Fibroblast of lung (primary cell): ENCODE data around the gene FSTL1. TPM values are rescaled to one million over a fixed set of nuclear protein-coding genes. Genes with fewer than 3 reads are reported as not detected.

ENCODE experiments used
- DNase-seq, 2 donors: peaks; one replicate each; pipeline versions ENCODE4 v3.0.0 to v3.0.0-alpha.2; 2010; ENCODE audit warnings: low read depth in 2 of 2
- H2AFZ ChIP-seq: 2 replicates; pipeline ENCODE4 v1.5.1; 2012; ENCODE audit warnings: low read length, control low read depth, inconsistent platforms
- H3K27ac ChIP-seq: 2 replicates; pipeline ENCODE4 v1.5.1; 2011; ENCODE audit warnings: low read length, control low read depth; ENCODE audit not compliant: insufficient read depth
- H3K27me3 ChIP-seq: 2 replicates; pipeline ENCODE4 v1.5.1; 2011; ENCODE audit warnings: mild to moderate bottlenecking, low read length; ENCODE audit not compliant: control insufficient read depth, insufficient read depth
- H3K36me3 ChIP-seq: 2 replicates; pipeline ENCODE4 v1.5.1; 2011; ENCODE audit warnings: low read length; ENCODE audit not compliant: control insufficient read depth, insufficient read depth
- H3K4me1 ChIP-seq: 2 replicates; pipeline ENCODE4 v1.5.1; 2011; ENCODE audit warnings: low read length; ENCODE audit not compliant: control insufficient read depth, insufficient read depth; ENCODE audit errors: extremely low read depth
- H3K4me2 ChIP-seq: 2 replicates; pipeline ENCODE4 v1.5.1; 2011; ENCODE audit warnings: low read length, control low read depth; ENCODE audit not compliant: insufficient read depth; ENCODE audit errors: extremely low read depth
- H3K4me3 ChIP-seq, 4 experiments: fragments of 200-600 bp in 1 of 4; sonication (generic) in 1 of 4; replicated peaks in 1 of 4; 2 replicates each; pipeline ENCODE4 v1.5.1; 2011 to 2016; ENCODE audit warnings: low read length in 4 of 4, low read depth in 3 of 4, mild to moderate bottlenecking in 3 of 4, control low read depth in 2 of 4, inconsistent platforms in 1 of 4, mixed read lengths in 1 of 4; ENCODE audit not compliant: insufficient read depth in 1 of 4; ENCODE audit errors: control extremely low read depth in 1 of 4
- H3K79me2 ChIP-seq: 2 replicates; pipeline ENCODE4 v1.5.1; 2012; ENCODE audit warnings: mild to moderate bottlenecking, low read length, inconsistent platforms; ENCODE audit not compliant: control insufficient read depth, insufficient read depth
- H3K9ac ChIP-seq: 2 replicates; pipeline ENCODE4 v1.5.1; 2011; ENCODE audit warnings: mild to moderate bottlenecking, low read length, control low read depth; ENCODE audit not compliant: insufficient read depth
- H3K9me3 ChIP-seq: 2 replicates; pipeline ENCODE4 v1.5.1; 2012; ENCODE audit warnings: low read depth, low read length; ENCODE audit not compliant: control insufficient read depth, insufficient read depth
- H4K20me1 ChIP-seq: 2 replicates; pipeline ENCODE4 v1.5.1; 2011; ENCODE audit warnings: low read length; ENCODE audit not compliant: control insufficient read depth, insufficient read depth; ENCODE audit errors: extremely low read depth
- EZH2 ChIP-seq: IDR thresholded peaks from 2 replicates; pipeline ENCODE4 v1.5.1; 2012; ENCODE audit warnings: low read length, control low read depth, mild to moderate bottlenecking; ENCODE audit errors: missing control alignments
- polyA minus RNA-seq: library from RNA; depleted of rRNA, polyadenylated mRNA; stranded (reverse); fragments of >200 nt; gene quantifications from 2 replicates; pipeline ENCODE4 v1.2.3, GENCODE V29; 2011; ENCODE audit warnings: low replicate concordance
- polyA plus RNA-seq, 2 donors: library from polyadenylated mRNA; depleted of rRNA in 1 of 2; stranded (reverse) in 1 of 2; unstranded in 1 of 2; fragments of >200 nt; gene quantifications; 2 replicates each; pipeline ENCODE4 v1.2.1, GENCODE V29; 2011 to 2012; ENCODE audit warnings: missing spikeins in 1 of 2
- total RNA-seq: library from RNA; depleted of rRNA; stranded (reverse); fragments of >200 nt; gene quantifications from 2 replicates; pipeline ENCODE4 v1.2.1, GENCODE V29; 2014
- TF ChIP-seq, protein P1 (sequence below), 2 donors: IDR thresholded peaks in 1 of 2; conservative IDR thresholded peaks in 1 of 2; 1 replicate in 1 of 2; 2 replicates in 1 of 2; pipeline ENCODE4 v1.5.1; 2011 to 2012; ENCODE audit warnings: low read length in 2 of 2, control low read depth in 1 of 2, inconsistent platforms in 1 of 2, low read depth in 1 of 2, mild to moderate bottlenecking in 1 of 2

Gene FSTL1, protein sequence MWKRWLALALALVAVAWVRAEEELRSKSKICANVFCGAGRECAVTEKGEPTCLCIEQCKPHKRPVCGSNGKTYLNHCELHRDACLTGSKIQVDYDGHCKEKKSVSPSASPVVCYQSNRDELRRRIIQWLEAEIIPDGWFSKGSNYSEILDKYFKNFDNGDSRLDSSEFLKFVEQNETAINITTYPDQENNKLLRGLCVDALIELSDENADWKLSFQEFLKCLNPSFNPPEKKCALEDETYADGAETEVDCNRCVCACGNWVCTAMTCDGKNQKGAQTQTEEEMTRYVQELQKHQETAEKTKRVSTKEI
- total RNA-seq = 279 and 309 TPM in 2 replicates
- 583 and 1,500 TPM in 2 replicates for polyA plus RNA-seq
- 501 and 1,132 TPM in 2 replicates for polyA plus RNA-seq (2012)
- 681 and 1,171 TPM in 2 replicates for polyA minus RNA-seq

DNA sequence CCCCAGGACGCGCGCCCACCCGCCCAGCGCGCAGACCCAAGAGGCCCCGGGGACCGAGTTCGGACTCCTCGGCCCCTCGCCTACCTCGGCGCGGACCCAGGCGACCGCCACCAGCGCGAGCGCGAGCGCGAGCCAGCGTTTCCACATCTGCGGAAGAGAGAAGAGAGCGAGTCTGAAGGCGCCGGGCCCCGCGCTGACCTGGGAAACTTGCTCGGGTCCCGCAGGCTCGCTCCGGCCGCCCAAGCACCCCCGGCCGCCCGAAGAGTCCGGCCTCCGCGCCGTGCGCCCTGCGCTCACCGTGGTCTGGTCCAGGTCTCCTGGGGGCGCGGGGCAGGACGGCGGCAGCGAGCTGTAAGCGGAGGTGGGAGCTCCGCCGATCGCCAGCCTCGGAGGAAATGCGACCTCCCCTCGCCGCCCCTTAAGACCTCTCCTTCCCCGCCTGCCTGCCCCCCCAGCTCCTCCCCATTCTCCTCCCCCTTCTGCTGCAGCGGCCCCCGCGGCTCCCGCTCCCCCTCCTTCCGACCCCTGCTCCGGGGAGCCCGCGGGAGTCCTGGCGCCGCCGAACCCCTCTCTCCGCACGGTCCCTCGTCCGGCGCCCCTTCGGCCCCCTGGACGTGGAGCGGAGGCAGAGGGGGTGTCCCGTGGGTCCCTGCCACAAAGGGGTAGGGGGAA is at the start of gene FSTL1:
TSS of gene FSTL1 (minus strand) at position 393 of the 672 bp plus-strand sequence. CDS start at position 147, 246 bp downstream.
- TF ChIP-seq, protein P1, sequence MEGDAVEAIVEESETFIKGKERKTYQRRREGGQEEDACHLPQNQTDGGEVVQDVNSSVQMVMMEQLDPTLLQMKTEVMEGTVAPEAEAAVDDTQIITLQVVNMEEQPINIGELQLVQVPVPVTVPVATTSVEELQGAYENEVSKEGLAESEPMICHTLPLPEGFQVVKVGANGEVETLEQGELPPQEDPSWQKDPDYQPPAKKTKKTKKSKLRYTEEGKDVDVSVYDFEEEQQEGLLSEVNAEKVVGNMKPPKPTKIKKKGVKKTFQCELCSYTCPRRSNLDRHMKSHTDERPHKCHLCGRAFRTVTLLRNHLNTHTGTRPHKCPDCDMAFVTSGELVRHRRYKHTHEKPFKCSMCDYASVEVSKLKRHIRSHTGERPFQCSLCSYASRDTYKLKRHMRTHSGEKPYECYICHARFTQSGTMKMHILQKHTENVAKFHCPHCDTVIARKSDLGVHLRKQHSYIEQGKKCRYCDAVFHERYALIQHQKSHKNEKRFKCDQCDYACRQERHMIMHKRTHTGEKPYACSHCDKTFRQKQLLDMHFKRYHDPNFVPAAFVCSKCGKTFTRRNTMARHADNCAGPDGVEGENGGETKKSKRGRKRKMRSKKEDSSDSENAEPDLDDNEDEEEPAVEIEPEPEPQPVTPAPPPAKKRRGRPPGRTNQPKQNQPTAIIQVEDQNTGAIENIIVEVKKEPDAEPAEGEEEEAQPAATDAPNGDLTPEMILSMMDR (conservative IDR thresholded peaks at IDR 0.05 in 1 of 2, IDR thresholded peaks at IDR 0.05 in 1 of 2; ENCODE audit: low read depth in 1 of 2, low read length in 2 of 2) = no peak
- no peak for TF ChIP-seq EZH2
- no peaks in the 10 kb centered on the region for H3K27me3 ChIP-seq
- H3K9me3 ChIP-seq = no peaks in the 10 kb centered on the region
- peak within 1 kb of the TSS; percentile 77 for H3K4me2 ChIP-seq
- H4K20me1 ChIP-seq = no peaks in the 10 kb centered on the region
- H3K79me2 ChIP-seq = peaks cover 48% of the 10 kb centered on the region
- H3K36me3 ChIP-seq = peaks cover 2% of the 10 kb centered on the region
- H3K4me3 ChIP-seq = peak within 1 kb of the TSS; percentile 69 to 93 (median 80)
- H3K4me1 ChIP-seq = peaks cover 14% of the 10 kb centered on the region
- DNase-seq = peak; percentile 68 to 83
- peak within 1 kb of the TSS; percentile 92 for H3K27ac ChIP-seq
- H3K9ac ChIP-seq = peak within 1 kb of the TSS; percentile 97
- peak within 1 kb of the TSS; percentile 60 for H2AFZ ChIP-seq

DNA sequence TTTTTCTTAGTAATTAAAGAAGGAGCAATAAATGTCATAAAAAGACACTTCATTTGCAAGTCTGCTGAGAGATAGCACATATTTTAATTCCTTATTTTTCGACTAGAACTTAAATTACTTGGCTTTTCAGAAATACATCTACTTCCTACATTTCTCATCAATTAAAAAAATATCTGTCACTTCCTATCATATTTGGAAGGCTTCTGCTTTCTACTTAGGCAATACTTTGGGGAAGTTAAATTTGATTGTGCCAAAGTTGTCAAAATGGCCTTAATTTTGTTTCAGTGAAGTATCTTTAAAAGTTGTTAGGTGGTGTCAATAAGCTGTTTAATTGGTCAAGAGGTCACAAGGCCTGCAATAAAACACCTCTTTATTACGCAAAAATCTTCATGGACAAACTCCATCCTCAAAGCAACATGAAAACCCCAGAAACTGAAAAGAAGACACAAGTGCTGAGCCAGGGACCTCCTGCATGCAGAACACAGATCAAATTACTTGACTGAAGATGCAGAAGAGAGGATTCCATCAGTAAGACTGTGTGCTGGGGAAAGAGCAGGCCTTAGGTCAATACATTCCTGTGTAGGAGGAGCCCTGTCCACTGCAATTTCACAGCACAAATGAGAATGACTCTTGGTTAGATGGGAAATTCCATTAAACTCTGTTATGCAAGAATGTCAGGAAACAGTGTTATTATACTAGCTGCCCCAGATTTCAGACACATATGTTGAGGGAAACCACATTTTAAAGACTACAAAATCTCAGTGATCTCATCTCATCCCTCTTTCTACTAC is 48.0 kb upstream of the FSTL1 start:
- no peak overlapping the region for H2AFZ ChIP-seq

More for the DNA sequence above, 48.0 kb upstream of the FSTL1 start:
- Histone ChIP-seq H3K4me3 (no peak overlapping the region), H4K20me1 (no peaks in the 10 kb centered on the region), H3K27ac (peak overlapping the region; percentile 26), H3K27me3 (no peaks in the 10 kb centered on the region), H3K4me2 (peak overlapping the region; percentile 60), H3K4me1 (peaks cover 5% of the 10 kb centered on the region), H3K79me2 (no peaks in the 10 kb centered on the region), H3K36me3 (no peaks in the 10 kb centered on the region), H3K9me3 (no peaks in the 10 kb centered on the region), H3K9ac (no peak overlapping the region)
- peak; percentile 95 to 99 for DNase-seq
- TF ChIP-seq EZH2 = no peak
- TF ChIP-seq, protein P1 (conservative IDR thresholded peaks at IDR 0.05 in 1 of 2, IDR thresholded peaks at IDR 0.05 in 1 of 2; ENCODE audit: low read depth in 1 of 2, low read length in 2 of 2) = no peak
